A673 (cell line): ENCODE measurements around the gene TEX2.

Source experiments
- CTCF ChIP-seq: fragments of 300-800, 200-600 bp; sonication (generic); conservative IDR thresholded peaks from 2 replicates; pipeline ENCODE4 v1.5.1; 2017; ENCODE audit warnings: low read depth, mild to moderate bottlenecking, antibody characterized with exemption, low read length, moderate library complexity, mixed read lengths
- EZH2 ChIP-seq: fragments of 200-600 bp; sonication (generic); IDR thresholded peaks from 2 replicates; pipeline ENCODE4 v1.6.1; 2017; ENCODE audit warnings: borderline replicate concordance, low read depth, mild to moderate bottlenecking, mixed read lengths, antibody characterized with exemption, low read length; ENCODE audit not compliant: poor library complexity, severe bottlenecking

- TF ChIP-seq CTCF: no peak
- no peak for TF ChIP-seq EZH2
Measured at GRCh38 chr17:64221679-64222078, 41.4 kb downstream of the TEX2 start.
